ENCODE data around the gene SENP2. TPM values are rescaled to one million over a fixed set of nuclear protein-coding genes. Genes with fewer than 3 reads are reported as not detected.

SENP2 gene
- total RNA-seq, 1 experiment from 2014 or later = 52.4 TPM

DNA sequence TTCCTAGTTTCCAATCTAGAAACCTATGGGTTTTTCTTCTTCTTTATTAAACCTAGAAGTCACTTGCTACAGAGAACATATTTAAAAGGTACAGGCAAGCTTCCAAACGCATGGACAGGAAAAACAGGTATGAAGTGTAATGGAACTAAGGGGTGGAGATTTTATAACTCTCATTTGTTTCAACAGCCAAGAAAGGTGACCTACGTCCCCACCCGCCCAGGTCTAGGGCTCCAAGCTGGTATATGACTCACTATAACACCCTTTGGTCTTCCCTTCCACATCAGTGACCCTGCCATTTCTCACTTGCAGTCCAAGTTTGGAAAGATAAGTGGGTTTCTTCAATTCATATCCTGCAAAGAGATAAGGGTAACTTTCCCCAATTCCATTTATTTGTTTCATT is 27.7 kb upstream of the SENP2 start:
- H3K27me3 Mint-ChIP-seq (ENCODE audit: insufficient read depth, unreplicated experiment) = no peaks in the 10 kb centered on the region
- peak overlapping the region; percentile 88 for H3K4me3 Mint-ChIP-seq (ENCODE audit: unreplicated experiment)
- no TSS peak for BruUV-seq (replicated peaks)
- no peak overlapping the region for H3K4me3 ChIP-seq (ENCODE audit: low read depth, low read length)
- peaks cover 13% of the 10 kb centered on the region for H3K36me3 Mint-ChIP-seq (ENCODE audit: insufficient read depth, unreplicated experiment)
- ChIA-PET CTCF (interaction anchor here (1.1 to 2.1 kb wide), 4 partner anchors 13 to 98 kb away, joined by 3 to 14 read pairs (median 8); partner anchors contain the start of gene SENP2), POLR2A (no interaction called here)
- peak; percentile 81 to 88 for DNase-seq
- H3K4me1 Mint-ChIP-seq (ENCODE audit: low read depth, unreplicated experiment) = peaks cover 11% of the 10 kb centered on the region
- intact Hi-C loops (cut with micrococcal nuclease; ENCODE audit: unreplicated experiment) = loop anchor here (5.0 to 10.0 kb wide), 2 partner anchors 61 to 204 kb away; partner anchors contain the start of gene TMEM41A
- peaks cover 35% of the 10 kb centered on the region for H3K4me1 ChIP-seq
- TF ChIP-seq, protein P1, sequence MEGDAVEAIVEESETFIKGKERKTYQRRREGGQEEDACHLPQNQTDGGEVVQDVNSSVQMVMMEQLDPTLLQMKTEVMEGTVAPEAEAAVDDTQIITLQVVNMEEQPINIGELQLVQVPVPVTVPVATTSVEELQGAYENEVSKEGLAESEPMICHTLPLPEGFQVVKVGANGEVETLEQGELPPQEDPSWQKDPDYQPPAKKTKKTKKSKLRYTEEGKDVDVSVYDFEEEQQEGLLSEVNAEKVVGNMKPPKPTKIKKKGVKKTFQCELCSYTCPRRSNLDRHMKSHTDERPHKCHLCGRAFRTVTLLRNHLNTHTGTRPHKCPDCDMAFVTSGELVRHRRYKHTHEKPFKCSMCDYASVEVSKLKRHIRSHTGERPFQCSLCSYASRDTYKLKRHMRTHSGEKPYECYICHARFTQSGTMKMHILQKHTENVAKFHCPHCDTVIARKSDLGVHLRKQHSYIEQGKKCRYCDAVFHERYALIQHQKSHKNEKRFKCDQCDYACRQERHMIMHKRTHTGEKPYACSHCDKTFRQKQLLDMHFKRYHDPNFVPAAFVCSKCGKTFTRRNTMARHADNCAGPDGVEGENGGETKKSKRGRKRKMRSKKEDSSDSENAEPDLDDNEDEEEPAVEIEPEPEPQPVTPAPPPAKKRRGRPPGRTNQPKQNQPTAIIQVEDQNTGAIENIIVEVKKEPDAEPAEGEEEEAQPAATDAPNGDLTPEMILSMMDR (IDR thresholded peaks at IDR 0.05; ENCODE audit: insufficient read depth in 1 of 2, low read depth in 1 of 2, low read length in 1 of 2, severe bottlenecking in 1 of 2, unreplicated experiment in 1 of 2) = no peak
- H3K36me3 ChIP-seq (ENCODE audit: control insufficient read depth, insufficient read depth, low read length) = no peaks in the 10 kb centered on the region
- H3K9me3 ChIP-seq = no peaks in the 10 kb centered on the region
- H3K27me3 ChIP-seq (replicated peaks; ENCODE audit: control insufficient read depth, insufficient read depth, low read length) = no peaks in the 10 kb centered on the region
- no peaks in the 10 kb centered on the region for H3K9me3 Mint-ChIP-seq (ENCODE audit: unreplicated experiment)
- H3K27ac Mint-ChIP-seq (ENCODE audit: unreplicated experiment) = peak overlapping the region; percentile 97

DNA sequence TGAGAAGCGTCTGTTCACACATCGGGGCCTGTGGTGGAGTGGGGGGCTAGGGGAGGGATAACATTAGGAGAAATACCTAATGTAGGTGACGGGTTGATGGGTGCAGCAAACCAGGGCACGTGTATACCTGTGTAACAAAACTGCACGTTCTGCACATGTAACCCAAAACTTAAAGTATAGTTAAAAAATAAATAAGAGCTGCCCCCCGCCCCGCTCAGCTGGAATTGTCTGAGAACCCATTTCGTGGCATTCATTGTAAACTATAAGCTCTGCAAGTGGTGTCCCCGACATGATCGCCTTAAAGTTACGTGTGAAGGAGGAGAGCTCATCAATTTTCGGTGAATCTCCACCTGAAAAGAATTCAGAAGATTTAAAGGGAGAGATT is 26.4 kb upstream of the SENP2 start:
- intact Hi-C loops (cut with micrococcal nuclease; ENCODE audit: unreplicated experiment) = loop anchor here (1.0 to 10.0 kb wide), 3 partner anchors 62 to 205 kb away; partner anchors contain the start of gene TMEM41A
- ChIA-PET POLR2A (interaction anchor here (1.7 kb wide), 1 partner anchor 26 kb away, joined by 8 read pairs; the partner anchor contains the start of gene SENP2), CTCF (interaction anchor here (0.6 to 2.1 kb wide), 7 partner anchors 15 to 99 kb away, joined by 3 to 14 read pairs (median 7); partner anchors contain the start of genes SENP2 and TMEM41A)
- BruUV-seq (replicated peaks) = no TSS peak
- H3K27me3 ChIP-seq (replicated peaks; ENCODE audit: control insufficient read depth, insufficient read depth, low read length) = no peaks in the 10 kb centered on the region
- DNase-seq = no peak
- peak overlapping the region; percentile 31 for H3K4me3 ChIP-seq (ENCODE audit: low read depth, low read length)
- H3K36me3 ChIP-seq (ENCODE audit: control insufficient read depth, insufficient read depth, low read length) = no peaks in the 10 kb centered on the region
- Mint-ChIP-seq H3K9me3 (ENCODE audit: unreplicated experiment) (no peaks in the 10 kb centered on the region), H3K27me3 (ENCODE audit: insufficient read depth, unreplicated experiment) (no peaks in the 10 kb centered on the region), H3K36me3 (ENCODE audit: insufficient read depth, unreplicated experiment) (peaks cover 13% of the 10 kb centered on the region), H3K27ac (ENCODE audit: unreplicated experiment) (peak overlapping the region; percentile 97), H3K4me1 (ENCODE audit: low read depth, unreplicated experiment) (peaks cover 11% of the 10 kb centered on the region), H3K4me3 (ENCODE audit: unreplicated experiment) (peak overlapping the region; percentile 88)
- H3K4me1 ChIP-seq = peaks cover 35% of the 10 kb centered on the region
- H3K9me3 ChIP-seq = no peaks in the 10 kb centered on the region
- TF ChIP-seq, protein P1 (IDR thresholded peaks at IDR 0.05; ENCODE audit: insufficient read depth in 1 of 2, low read depth in 1 of 2, low read length in 1 of 2, severe bottlenecking in 1 of 2, unreplicated experiment in 1 of 2) = no peak

DNA sequence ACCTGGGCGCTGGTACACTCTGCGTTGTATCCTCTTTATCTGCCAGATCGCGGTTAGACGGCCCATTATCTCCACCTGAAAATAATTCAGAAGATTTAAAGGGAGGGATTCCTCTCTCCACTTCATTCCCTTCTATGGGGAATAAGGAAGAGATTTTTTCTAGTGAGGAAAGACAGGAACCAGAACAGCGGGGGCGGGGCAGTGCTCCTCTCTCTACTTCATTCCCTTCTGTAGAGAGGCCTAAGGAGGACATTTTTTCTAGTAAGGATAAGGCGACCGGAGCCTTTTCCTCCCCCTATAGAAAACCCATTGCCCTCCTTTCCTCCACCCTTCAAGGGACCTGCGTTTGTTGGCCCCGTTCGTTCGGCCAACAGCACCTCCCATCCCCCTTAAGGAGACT is 25.4 kb upstream of the SENP2 start:
- ChIA-PET CTCF (interaction anchor here (1.5 to 2.1 kb wide), 2 partner anchors 42 to 100 kb away, joined by 3 to 14 read pairs; no protein-coding TSS in a partner anchor), POLR2A (interaction anchor here (1.7 kb wide), 1 partner anchor 26 kb away, joined by 8 read pairs; the partner anchor contains the start of gene SENP2)
- H3K4me3 ChIP-seq (ENCODE audit: low read depth, low read length) = no peak overlapping the region
- H3K4me1 ChIP-seq = peaks cover 27% of the 10 kb centered on the region
- intact Hi-C loops (cut with micrococcal nuclease; ENCODE audit: unreplicated experiment) = no loop called here
- no peaks in the 10 kb centered on the region for H3K36me3 ChIP-seq (ENCODE audit: control insufficient read depth, insufficient read depth, low read length)
- H3K9me3 ChIP-seq = no peaks in the 10 kb centered on the region
- H3K27ac Mint-ChIP-seq (ENCODE audit: unreplicated experiment) = no peak overlapping the region
- H3K27me3 Mint-ChIP-seq (ENCODE audit: insufficient read depth, unreplicated experiment) = no peaks in the 10 kb centered on the region
- DNase-seq = no peak
- H3K4me3 Mint-ChIP-seq (ENCODE audit: unreplicated experiment) = peak overlapping the region; percentile 88
- H3K4me1 Mint-ChIP-seq (ENCODE audit: low read depth, unreplicated experiment) = peaks cover 11% of the 10 kb centered on the region
- no TSS peak for BruUV-seq (replicated peaks)
- TF ChIP-seq, protein P1 (IDR thresholded peaks at IDR 0.05; ENCODE audit: insufficient read depth in 1 of 2, low read depth in 1 of 2, low read length in 1 of 2, severe bottlenecking in 1 of 2, unreplicated experiment in 1 of 2) = no peak
- no peaks in the 10 kb centered on the region for H3K9me3 Mint-ChIP-seq (ENCODE audit: unreplicated experiment)
- H3K27me3 ChIP-seq (replicated peaks; ENCODE audit: control insufficient read depth, insufficient read depth, low read length) = no peaks in the 10 kb centered on the region
- H3K36me3 Mint-ChIP-seq (ENCODE audit: insufficient read depth, unreplicated experiment) = peaks cover 13% of the 10 kb centered on the region
